NCI-H1417 treated with DMSO at 0.1 percent for 48 hours (cell line): ENCODE data around the gene BTBD18.
"Not testable (repeated sequence)": the region's sequence is repeated elsewhere in the genome, so short reads cannot be mapped to it uniquely, and the experiment has no call there.

Experiments used
- DNase-seq: peaks from one replicate; lab custom pipeline; 2025; lab: John Stamatoyannopoulos, UW

BTBD18 gene

DNA sequence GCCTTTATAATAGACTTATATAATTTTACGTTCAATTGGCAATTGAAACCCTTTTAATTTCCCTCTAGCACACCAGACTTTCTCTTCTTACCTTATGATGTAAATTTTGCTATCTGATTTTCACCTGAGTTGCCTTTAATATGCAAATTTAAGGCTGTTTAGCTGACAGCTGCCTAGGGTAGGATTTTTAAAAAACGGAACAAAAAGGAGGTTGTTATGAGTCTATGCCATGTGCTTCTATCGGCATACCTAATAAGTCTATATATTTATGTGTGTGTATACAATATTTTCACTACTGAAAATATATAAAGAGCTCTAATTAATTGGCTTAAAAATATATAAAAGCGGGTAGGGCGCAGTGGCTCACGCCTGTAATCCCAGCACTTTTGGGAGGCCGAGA is 22.1 kb downstream of the BTBD18 start:
- no peak for DNase-seq

DNA sequence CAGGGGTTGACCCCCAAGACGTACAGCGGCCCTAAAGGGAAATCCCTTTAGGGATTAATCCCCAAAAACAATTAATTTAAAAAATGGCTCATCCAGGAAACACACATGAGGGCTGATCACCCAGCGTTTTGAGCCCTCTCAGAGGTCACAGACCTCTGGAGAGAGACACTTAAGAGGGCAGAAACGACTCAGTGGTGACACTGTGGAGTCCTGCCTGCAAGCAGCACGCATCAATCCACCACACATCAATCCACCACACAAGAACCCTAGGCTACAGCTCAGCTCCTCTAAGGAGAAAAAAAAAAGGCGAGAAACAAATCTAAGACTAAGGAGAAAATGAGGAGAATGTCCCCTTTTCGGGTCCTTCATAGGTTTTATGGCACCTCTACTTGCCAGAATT is 22.8 kb downstream of the BTBD18 start:
- DNase-seq: no peak

DNA sequence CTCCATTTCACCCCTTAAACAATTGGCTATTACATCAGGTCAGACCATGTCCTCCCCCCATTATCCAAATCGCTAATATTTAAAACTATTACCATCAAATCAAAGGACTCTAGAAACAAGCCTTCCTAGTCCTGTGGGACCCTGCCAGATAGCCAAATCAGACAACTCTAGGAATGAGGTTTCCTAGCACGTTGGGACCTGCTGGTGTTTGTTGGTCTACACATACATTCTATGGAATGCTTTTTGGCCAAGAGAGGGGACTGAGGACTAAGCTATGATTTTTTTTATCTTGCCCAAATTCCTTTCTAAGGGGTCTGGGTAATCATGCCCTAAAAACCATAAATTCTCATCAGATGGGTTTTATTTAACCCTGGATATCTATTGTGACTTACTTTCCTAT is 24.4 kb downstream of the BTBD18 start:
- DNase-seq: no peak

DNA sequence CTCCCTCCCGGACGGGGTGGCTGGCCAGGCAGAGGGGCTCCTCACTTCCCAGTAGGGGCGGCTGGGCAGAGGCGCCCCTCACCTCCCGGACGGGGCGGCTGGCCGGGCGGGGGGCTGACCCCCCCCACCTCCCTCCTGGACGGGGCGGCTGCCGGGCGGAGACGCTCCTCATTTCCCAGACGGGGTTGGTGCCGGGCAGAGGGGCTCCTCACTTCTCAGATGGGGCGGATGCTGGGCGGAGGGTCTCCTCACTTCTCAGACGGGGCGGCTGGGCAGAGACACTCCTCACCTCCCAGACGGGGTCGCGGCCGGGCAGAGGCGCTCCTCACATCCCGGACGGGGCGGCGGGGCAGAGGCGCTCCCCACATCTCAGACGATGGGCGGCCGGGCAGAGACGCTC is 34.9 kb downstream of the BTBD18 start:
- not testable (repeated sequence) for DNase-seq

DNA sequence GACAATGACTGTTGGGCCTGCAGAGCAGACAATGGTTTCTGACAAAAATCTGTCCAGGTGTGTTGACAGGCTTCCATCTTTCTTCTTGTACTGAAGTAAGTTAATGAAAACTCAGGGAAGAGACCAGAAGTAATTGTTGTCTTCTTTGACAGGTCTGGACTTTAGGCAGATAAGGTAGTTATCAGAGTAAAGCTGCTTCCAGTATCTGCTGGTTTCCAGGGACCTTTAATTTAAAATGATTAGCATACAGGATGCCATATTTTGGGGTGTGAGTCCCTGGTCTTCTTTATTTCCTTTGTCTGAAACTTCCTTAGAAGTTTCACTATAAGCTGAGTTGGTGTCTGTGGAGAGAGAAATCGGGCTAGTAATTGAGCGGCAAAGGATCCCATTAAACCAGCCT is 37.8 kb downstream of the BTBD18 start:
- DNase-seq: no peak

DNA sequence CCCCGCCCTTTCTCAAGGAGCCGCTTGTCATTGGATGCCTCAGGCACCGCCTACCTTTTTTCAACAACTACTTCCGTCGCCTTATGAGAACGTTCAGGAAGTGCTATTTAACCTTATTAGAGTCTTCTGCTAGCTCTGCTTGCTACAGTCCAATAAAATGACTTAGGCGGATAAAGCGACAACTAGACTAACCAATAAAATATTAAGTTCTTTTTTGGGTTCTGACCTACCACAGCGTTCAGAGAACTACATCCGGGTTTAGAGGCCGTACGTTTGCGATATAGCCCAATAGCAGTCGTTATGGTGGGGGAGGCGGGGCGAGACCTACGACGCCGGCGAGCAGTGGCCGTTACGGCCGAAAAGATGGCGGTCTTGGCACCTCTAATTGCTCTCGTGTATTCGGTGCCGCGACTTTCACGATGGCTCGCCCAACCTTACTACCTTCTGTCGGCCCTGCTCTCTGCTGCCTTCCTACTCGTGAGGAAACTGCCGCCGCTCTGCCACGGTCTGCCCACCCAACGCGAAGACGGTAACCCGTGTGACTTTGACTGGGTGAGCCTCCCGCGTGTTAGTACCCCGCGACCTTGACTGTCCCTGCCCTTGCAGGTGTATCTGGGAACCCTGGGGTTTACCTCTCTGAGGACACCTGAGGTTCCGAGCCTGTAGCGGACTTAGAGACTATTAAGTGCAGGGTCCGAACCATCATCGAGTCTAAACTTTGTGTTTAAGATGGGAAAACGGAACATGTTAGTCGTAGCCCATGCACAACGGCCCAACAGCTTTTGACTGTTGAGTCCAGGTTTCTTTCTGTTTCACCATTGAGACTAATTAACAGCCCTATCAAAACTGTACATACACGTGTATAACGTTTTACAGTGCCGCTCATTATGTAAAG is 39.1 kb downstream of the BTBD18 start, which contains the start of gene TMX2:
Gene TMX2 (plus strand): TSS at position 338 of the 895 bp plus-strand sequence. CDS start 26 bp downstream, at position 364.
- peak; percentile 99 for DNase-seq

DNA sequence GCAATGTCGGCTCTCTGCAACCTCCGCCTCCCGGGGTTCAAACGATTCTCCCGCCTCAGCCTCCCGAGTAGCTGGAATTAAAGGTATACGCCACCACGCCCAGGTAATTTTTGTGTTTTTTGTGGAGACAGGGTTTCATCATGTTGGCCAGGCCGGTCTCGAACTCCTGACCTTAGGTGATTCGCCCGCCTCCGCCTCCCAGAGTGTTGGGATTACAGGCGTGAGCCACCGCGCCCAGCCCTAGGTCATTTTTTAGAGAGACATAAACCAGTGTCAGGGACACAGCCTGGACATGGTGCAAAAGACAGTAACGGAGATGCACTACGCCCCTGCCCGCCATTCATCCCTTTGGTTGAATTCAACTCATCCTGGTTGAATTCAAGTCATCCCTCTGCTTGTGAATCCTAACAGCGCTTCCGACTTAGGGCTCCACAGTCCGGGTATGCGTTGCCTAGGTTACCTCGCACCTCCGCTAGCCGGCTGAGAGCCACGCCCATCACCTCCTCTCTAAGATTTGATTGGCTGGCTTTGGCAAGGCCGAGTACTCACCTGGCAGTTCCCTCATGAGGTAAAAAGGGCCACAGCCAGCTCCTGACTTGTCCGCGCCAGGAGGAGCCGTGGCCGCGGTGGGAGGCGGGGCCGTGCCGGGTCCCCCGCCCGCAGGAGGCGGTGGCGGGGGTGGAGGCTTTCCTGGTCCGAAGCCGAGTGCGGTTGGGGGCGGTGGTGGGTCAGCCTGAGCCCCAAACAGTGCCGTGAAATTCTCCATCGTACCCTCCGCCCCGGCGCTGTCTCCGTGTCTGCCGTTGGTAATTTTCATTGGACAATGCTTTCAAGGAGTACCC is 40.0 kb downstream of the BTBD18 start, which contains the start of gene MED19:
Gene MED19 (minus strand): TSS at position 802 of the 842 bp plus-strand sequence. CDS start 36 bp downstream, at position 766.
- peak; percentile 86 for DNase-seq

DNA sequence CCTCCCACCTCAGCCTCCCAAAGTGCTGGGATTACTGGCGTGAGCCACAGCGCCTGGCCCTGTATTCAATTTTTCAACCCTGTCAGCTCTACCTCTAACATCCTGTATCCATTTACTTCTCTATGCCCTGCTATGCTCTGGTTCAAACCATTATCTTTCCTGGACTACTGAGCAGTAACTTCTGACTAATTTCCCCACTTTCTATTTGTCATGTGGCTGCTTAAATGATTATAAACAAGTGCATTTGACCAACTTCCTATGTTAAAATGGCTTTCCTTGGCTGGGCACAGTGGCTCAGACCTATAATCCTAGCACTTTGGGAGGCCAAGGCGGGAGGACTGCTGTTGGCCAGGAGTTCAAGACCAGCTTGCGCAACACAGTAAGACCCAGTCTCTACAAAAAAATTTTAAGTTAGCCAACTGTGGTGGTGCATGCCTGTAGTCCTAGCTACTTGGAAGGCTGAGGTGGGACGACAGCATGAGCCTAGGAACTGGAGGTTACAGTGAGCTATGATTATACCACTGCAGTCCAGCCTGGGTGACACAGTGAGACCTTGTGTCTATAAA is 41.7 kb downstream of the BTBD18 start:
- no peak for DNase-seq

DNA sequence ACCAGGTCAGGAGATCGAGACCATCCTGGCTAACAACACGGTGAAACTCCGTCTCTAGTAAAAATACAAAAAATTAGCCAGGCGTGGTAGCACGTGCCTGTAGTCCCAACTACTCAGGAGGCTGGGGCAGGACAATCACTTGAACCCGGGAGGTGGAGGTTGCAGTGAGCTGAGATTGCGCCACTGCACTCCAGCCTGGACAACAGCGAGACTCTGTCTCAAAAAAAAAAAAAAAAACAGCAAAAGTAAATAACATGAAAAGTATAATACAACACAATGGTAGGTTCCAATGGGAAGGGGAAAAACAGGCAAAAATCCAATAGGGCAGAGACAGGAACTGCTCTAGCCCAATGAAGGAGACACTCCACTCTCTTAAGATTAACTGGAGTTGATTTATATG is 46.2 kb downstream of the BTBD18 start:
- not testable (repeated sequence) for DNase-seq

DNA sequence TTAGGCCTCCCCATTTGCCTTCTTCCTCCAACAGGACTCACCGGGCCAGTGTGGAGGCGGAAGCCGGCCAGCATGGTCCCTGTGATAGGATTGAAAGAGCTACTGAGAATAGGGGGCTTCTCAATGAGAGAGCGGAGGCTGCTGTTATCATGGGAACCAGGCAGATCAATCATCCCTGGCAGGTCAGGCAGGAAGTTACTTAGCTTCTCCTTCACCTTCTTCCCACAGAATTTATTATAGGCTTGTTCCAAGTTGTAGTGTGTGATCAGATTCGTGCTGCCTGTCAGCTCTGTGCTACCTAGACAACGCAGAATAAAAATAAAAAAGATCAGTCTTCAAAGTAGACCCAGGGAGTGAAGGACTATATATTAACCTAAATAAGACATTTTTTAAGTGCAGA is 46.7 kb downstream of the BTBD18 start:
- no peak for DNase-seq

DNA sequence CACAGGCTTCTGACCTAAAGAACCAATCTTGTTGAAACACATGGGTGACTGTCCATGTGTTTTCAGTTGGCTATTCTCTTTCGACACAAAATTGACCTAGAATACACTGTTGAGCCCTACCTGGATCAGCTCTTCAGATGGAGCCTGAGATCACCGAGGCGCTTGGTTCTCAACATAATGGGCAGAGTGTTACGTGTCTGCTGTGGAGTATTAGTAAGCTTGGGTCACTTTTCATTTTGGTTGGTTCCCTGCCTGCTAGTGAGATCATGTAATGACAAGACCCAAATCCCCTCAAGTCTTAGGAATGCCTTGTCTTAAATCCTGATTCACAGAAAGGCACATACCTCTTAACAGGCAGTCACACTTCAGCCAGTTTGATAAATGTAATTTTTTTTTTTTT is 48.3 kb downstream of the BTBD18 start:
- no peak for DNase-seq

DNA sequence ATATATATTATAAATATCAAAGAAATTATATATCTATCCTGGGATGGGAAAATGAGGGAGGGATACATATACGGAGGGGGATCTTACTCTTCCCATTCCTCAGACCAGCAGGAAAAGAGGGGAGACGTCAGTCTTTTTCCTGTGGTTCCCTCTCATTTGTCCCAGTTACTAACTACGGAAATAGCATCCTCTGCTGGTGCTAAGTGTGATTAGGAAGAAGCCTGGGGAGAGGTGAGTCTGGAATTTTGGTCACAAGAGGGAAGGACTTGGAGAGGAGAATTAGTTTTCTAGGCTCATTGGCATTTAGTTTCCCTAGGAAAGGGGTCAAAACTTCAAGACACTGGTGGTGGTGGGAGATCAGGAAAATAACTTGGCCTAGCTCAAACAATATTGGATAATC is 51.2 kb downstream of the BTBD18 start:
- no peak for DNase-seq

DNA sequence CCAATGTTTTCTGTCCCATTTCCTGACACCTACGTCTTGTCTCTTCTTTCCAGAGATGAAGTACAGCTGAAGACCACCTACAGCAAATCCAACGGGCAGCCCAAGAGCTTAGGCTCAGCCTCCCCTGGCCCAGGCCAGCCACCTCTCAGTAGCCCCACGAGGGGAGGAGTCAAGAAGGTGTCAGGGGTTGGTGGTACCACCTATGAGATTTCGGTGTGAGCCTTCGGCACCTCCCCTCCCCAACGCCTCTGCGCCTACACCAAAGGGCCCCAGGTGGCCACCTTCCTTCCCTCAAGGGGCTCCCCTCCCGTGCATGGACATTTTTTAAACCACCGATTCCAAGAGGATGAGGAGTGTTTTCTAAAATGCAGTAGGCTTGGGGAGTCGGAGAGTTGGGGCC is 51.8 kb downstream of the BTBD18 start:
- DNase-seq: no peak

DNA sequence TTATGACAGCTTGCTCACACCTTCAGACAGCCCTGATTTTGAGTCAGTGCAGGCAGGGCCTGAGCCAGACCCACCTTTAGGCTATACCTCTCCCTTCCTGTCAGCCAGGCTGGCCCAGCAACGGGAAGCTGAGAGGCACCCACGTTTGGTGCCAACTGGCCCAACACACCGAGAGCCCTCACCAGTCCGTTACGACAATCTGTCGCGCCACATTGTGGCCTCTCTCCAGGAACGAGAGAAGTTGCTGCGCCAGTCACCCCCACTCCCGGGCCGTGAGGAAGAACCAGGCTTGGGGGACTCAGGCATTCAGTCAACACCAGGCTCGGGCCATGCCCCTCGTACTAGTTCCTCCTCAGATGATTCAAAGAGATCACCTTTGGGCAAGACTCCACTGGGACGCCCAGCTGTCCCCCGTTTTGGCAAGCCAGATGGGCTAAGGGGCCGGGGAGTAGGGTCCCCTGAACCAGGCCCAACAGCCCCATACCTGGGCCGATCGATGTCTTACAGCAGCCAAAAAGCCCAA is 52.7 kb downstream of the BTBD18 start:
- DNase-seq: no peak
